Fibroblast of mammary gland (primary cell): Measurements from ENCODE around the gene FHIT.
A peak's percentile ranks its signal among the peaks of the same experiment; 100 is the strongest.

Source experiments
- DNase-seq: peaks from one replicate; pipeline ENCODE4 v3.0.0-alpha.2; 2010; ENCODE audit warnings: low read depth
- H3K4me3 ChIP-seq: 2 replicates; pipeline ENCODE4 v1.5.1; 2011; ENCODE audit warnings: low read depth, mild to moderate bottlenecking, low read length, moderate library complexity; ENCODE audit not compliant: control insufficient read depth
- CTCF ChIP-seq: conservative IDR thresholded peaks from 2 replicates; pipeline ENCODE4 v1.5.1; 2011; ENCODE audit warnings: low read depth, low read length, inconsistent platforms; ENCODE audit not compliant: control insufficient read depth, insufficient read depth

Gene FHIT

GRCh38 chr3:59780209-59780608 is 1471.0 kb downstream of the FHIT start:
- TF ChIP-seq CTCF: no peak
- no peak for DNase-seq
- no peak overlapping the region for H3K4me3 ChIP-seq

- no peak overlapping the region for H3K4me3 ChIP-seq
- no peak for DNase-seq
- no peak for TF ChIP-seq CTCF
Measured at GRCh38 chr3:59779260-59779659, 1472.0 kb downstream of the FHIT start.

- no peak for TF ChIP-seq CTCF
- no peak overlapping the region for H3K4me3 ChIP-seq
- DNase-seq: no peak
Measured at GRCh38 chr3:59777667-59778077, 1473.6 kb downstream of the FHIT start.

DNA sequence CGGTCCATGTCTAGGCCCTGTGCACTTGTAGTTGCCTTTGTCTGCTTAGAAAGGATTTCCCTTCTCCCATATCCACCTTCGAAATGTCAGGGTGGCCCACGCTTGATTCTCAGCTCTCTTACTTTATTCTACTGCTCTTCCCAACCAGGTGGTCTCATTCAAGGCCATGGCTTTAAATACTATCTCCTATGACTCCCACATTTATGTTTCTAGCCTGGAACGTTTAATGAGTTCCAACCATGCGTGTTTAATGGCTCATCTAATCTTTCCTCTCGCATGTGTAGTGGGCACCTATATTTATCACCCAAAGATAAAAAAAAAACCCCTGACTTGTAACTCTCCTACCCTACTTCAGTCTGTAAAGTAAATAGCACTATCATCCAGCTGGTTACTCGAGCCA is 1474.2 kb downstream of the FHIT start:
- no peak overlapping the region for H3K4me3 ChIP-seq
- no peak for DNase-seq
- TF ChIP-seq CTCF: no peak

DNA sequence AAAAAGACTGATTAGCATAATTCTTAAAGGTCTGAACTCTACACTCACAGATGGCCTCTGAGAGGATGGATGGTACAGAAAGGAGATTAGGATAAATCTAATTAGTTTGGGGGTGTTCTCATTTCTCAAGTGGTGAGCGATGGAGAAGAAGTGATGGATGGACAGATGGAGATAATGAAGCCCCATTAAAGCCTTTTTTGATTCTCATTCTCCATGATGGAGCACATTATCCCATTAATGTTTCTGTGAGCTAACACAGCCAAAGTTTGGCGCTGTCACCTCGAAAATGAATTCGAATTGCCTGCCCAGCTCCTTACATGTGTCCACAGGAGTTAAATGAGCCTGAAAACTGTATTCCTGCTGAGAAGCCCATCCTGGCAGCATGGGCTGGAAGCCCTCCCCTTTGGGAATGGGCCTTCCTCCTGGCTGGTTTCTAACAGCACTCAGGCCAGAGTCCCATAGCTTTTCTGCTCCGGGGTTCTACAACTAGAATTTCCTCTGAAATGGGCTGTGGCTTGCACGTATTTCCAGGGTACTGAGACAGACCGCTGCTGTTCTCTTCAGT is 1475.4 kb downstream of the FHIT start:
- no peak for TF ChIP-seq CTCF
- DNase-seq: no peak
- H3K4me3 ChIP-seq: no peak overlapping the region

GRCh38 chr3:59775106-59775505 is 1476.1 kb downstream of the FHIT start:
- H3K4me3 ChIP-seq: no peak overlapping the region
- peak; percentile 60 for DNase-seq
- no peak for TF ChIP-seq CTCF

DNA sequence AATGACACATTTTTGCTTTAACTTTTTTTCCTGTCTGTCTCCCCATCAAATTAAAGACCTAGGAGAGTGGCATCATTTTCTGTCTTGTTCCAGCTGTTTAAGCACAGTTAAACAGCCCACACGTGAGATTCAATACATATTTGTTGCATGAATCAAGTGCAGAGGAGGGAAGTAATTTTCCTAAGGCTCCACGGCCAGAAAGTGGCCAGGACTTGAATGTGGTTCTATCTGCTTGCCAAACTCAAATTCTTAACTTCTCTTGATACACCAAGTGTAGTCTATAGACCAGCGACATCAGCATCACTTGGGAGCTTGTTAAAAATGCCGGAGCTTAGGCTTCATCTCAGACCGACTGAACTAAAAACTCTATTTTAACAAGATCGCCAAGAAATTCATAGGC is 1476.6 kb downstream of the FHIT start:
- peak; percentile 82 for DNase-seq
- no peak for TF ChIP-seq CTCF
- no peak overlapping the region for H3K4me3 ChIP-seq
